ENCODE measurements around the gene LACTB. TPM values are rescaled to one million over a fixed set of nuclear protein-coding genes. Genes with fewer than 3 reads are reported as not detected.

Gene LACTB
- total RNA-seq, 2 donors from 2014 or later, result 13.3 to 14.9 TPM

- no peaks in the 10 kb centered on the region for H3K27me3 Mint-ChIP-seq (ENCODE audit: insufficient read depth)
- H3K4me1 ChIP-seq (ENCODE audit: control insufficient read depth, insufficient read depth, low read length), result no peaks in the 10 kb centered on the region
- no peaks in the 10 kb centered on the region for H3K27me3 ChIP-seq (ENCODE audit: control insufficient read depth, insufficient read depth, low read length, poor library complexity, severe bottlenecking)
- no peak for DNase-seq
- H3K4me1 Mint-ChIP-seq, result peaks cover 16% of the 10 kb centered on the region
- H3K36me3 ChIP-seq (ENCODE audit: control insufficient read depth, insufficient read depth, low read length), result peaks cover 2% of the 10 kb centered on the region
- H3K36me3 Mint-ChIP-seq (ENCODE audit: low read depth), result peaks cover 6% of the 10 kb centered on the region
- H3K4me3 ChIP-seq (ENCODE audit: low read length), result no peak overlapping the region
- H3K27ac Mint-ChIP-seq, result no peak overlapping the region
- H3K27ac ChIP-seq (ENCODE audit: low read depth, low read length), result no peak overlapping the region
- 97% methylated on average over 2 of the region's 2 CpGs; no CpG with 5 or more reads in 1 of the 2 experiments for WGBS, 2 experiments (ENCODE audit: insufficient coverage in 1 of 2, insufficient read length in 1 of 2)
- H3K9me3 ChIP-seq (ENCODE audit: control insufficient read depth, low read length), result no peaks in the 10 kb centered on the region
- H3K9me3 Mint-ChIP-seq, result no peaks in the 10 kb centered on the region
- H3K4me3 Mint-ChIP-seq, result no peak overlapping the region
- no peak overlapping the region for H3K9ac ChIP-seq (ENCODE audit: extremely low read depth, low read length, poor library complexity, severe bottlenecking)
- TF ChIP-seq, protein P1, sequence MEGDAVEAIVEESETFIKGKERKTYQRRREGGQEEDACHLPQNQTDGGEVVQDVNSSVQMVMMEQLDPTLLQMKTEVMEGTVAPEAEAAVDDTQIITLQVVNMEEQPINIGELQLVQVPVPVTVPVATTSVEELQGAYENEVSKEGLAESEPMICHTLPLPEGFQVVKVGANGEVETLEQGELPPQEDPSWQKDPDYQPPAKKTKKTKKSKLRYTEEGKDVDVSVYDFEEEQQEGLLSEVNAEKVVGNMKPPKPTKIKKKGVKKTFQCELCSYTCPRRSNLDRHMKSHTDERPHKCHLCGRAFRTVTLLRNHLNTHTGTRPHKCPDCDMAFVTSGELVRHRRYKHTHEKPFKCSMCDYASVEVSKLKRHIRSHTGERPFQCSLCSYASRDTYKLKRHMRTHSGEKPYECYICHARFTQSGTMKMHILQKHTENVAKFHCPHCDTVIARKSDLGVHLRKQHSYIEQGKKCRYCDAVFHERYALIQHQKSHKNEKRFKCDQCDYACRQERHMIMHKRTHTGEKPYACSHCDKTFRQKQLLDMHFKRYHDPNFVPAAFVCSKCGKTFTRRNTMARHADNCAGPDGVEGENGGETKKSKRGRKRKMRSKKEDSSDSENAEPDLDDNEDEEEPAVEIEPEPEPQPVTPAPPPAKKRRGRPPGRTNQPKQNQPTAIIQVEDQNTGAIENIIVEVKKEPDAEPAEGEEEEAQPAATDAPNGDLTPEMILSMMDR (conservative IDR thresholded peaks at IDR 0.05), result no peak
Observed at GRCh38 chr15:63140936-63141335, 19.3 kb downstream of the LACTB start.

GRCh38 chr15:63145426-63145825 is 23.8 kb downstream of the LACTB start:
- no peak for DNase-seq
- peaks cover 2% of the 10 kb centered on the region for H3K36me3 ChIP-seq (ENCODE audit: control insufficient read depth, insufficient read depth, low read length)
- Mint-ChIP-seq H3K9me3 (no peaks in the 10 kb centered on the region), H3K27me3 (ENCODE audit: insufficient read depth) (no peaks in the 10 kb centered on the region), H3K36me3 (ENCODE audit: low read depth) (peaks cover 18% of the 10 kb centered on the region), H3K4me1 (peaks cover 7% of the 10 kb centered on the region), H3K4me3 (no peak overlapping the region), H3K27ac (no peak overlapping the region)
- TF ChIP-seq, protein P1 (conservative IDR thresholded peaks at IDR 0.05), result no peak
- WGBS, 2 experiments (ENCODE audit: insufficient coverage in 1 of 2, insufficient read length in 1 of 2), result 83 to 90% methylated on average over 1 to 2 of the region's 2 CpGs
- no peak overlapping the region for H3K27ac ChIP-seq (ENCODE audit: low read depth, low read length)
- no peaks in the 10 kb centered on the region for H3K4me1 ChIP-seq (ENCODE audit: control insufficient read depth, insufficient read depth, low read length)
- H3K27me3 ChIP-seq (ENCODE audit: control insufficient read depth, insufficient read depth, low read length, poor library complexity, severe bottlenecking), result no peaks in the 10 kb centered on the region
- no peaks in the 10 kb centered on the region for H3K9me3 ChIP-seq (ENCODE audit: control insufficient read depth, low read length)
- H3K9ac ChIP-seq (ENCODE audit: extremely low read depth, low read length, poor library complexity, severe bottlenecking), result no peak overlapping the region
- no peak overlapping the region for H3K4me3 ChIP-seq (ENCODE audit: low read length)

DNA sequence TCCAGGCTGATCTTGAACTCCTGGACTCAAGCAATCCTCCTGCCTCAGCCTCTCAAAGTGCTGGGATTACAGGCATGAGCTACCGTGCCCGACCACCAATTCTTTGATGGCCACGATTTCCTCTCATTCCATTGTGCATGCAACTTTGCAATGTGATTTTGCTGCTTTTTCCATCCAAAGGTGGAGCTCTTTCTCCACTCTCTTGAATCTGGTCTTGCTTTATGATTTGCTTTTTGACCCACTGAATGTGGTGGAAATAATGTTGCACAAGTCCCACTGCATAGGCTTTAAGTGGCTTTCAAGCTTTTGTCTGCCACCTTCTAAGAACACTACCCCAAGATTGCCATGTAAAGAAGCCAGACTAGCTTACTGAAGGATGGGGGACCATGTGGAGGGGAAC is 25.0 kb downstream of the LACTB start:
- Histone ChIP-seq H3K4me1 (ENCODE audit: control insufficient read depth, insufficient read depth, low read length) (no peaks in the 10 kb centered on the region), H3K27ac (ENCODE audit: low read depth, low read length) (no peak overlapping the region), H3K9ac (ENCODE audit: extremely low read depth, low read length, poor library complexity, severe bottlenecking) (no peak overlapping the region), H3K9me3 (ENCODE audit: control insufficient read depth, low read length) (no peaks in the 10 kb centered on the region), H3K27me3 (ENCODE audit: control insufficient read depth, insufficient read depth, low read length, poor library complexity, severe bottlenecking) (no peaks in the 10 kb centered on the region), H3K36me3 (ENCODE audit: control insufficient read depth, insufficient read depth, low read length) (peaks cover 6% of the 10 kb centered on the region), H3K4me3 (ENCODE audit: low read length) (no peak overlapping the region)
- TF ChIP-seq, protein P1 (conservative IDR thresholded peaks at IDR 0.05), result no peak
- H3K36me3 Mint-ChIP-seq (ENCODE audit: low read depth), result peaks cover 21% of the 10 kb centered on the region
- H3K27me3 Mint-ChIP-seq (ENCODE audit: insufficient read depth), result no peaks in the 10 kb centered on the region
- 93 to 100% methylated on average over 3 of the region's 3 CpGs for WGBS, 2 experiments (ENCODE audit: insufficient coverage in 1 of 2, insufficient read length in 1 of 2)
- no peak overlapping the region for H3K4me3 Mint-ChIP-seq
- H3K4me1 Mint-ChIP-seq, result peaks cover 4% of the 10 kb centered on the region
- H3K27ac Mint-ChIP-seq, result no peak overlapping the region
- no peak for DNase-seq
- H3K9me3 Mint-ChIP-seq, result no peaks in the 10 kb centered on the region
